ENCODE results near the gene CHCHD4.

DNA sequence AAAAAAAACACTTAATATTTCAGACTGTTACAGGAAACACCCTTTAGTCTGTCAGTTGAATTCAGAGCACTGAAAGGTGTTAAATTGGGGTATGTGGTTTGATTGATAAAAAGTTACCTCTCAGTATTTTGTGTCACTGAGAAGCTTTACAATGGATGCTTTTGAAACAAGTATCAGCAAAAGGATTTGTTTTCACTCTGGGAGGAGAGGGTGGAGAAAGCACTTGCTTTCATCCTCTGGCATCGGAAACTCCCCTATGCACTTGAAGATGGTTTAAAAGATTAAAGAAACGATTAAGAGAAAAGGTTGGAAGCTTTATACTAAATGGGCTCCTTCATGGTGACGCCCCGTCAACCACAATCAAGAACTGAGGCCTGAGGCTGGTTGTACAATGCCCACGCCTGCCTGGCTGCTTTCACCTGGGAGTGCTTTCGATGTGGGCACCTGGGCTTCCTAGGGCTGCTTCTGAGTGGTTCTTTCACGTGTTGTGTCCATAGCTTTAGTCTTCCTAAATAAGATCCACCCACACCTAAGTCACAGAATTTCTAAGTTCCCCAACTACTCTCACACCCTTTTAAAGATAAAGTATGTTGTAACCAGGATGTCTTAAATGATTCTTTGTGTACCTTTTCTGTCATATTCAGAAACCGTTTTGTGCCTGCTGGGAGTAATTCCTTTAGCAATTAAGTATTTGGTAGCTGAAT is 18.0 kb upstream of the CHCHD4 start:
- TF ChIP-seq GLIS1 (tag by site-specific recombination; IDR thresholded peaks at IDR 0.05) (no peak), YY1 (tag by site-specific recombination; IDR thresholded peaks at IDR 0.05) (no peak), HOXA7 (CRISPR knock-in tag; IDR thresholded peaks at IDR 0.05; ENCODE audit: borderline replicate concordance) (no peak), GLI2 (tag by site-specific recombination; IDR thresholded peaks at IDR 0.05; ENCODE audit: borderline replicate concordance, low read depth) (no peak), ZNF510 (tag by site-specific recombination; IDR thresholded peaks at IDR 0.05; ENCODE audit: insufficient replicate concordance) (no peak), ZNF792 (tag by site-specific recombination; IDR thresholded peaks at IDR 0.05) (no peak), ZNF292 (tag by site-specific recombination; IDR thresholded peaks at IDR 0.05; ENCODE audit: borderline replicate concordance, low read depth) (no peak), ATF2 (tag by site-specific recombination; IDR thresholded peaks at IDR 0.05; ENCODE audit: low read depth) (no peak), GLIS2 (tag by site-specific recombination; IDR thresholded peaks at IDR 0.05) (no peak), ZNF623 (tag by site-specific recombination; IDR thresholded peaks at IDR 0.05) (no peak), ZSCAN18 (tag by site-specific recombination; IDR thresholded peaks at IDR 0.05) (no peak)
- TF ChIP-seq, protein P1, sequence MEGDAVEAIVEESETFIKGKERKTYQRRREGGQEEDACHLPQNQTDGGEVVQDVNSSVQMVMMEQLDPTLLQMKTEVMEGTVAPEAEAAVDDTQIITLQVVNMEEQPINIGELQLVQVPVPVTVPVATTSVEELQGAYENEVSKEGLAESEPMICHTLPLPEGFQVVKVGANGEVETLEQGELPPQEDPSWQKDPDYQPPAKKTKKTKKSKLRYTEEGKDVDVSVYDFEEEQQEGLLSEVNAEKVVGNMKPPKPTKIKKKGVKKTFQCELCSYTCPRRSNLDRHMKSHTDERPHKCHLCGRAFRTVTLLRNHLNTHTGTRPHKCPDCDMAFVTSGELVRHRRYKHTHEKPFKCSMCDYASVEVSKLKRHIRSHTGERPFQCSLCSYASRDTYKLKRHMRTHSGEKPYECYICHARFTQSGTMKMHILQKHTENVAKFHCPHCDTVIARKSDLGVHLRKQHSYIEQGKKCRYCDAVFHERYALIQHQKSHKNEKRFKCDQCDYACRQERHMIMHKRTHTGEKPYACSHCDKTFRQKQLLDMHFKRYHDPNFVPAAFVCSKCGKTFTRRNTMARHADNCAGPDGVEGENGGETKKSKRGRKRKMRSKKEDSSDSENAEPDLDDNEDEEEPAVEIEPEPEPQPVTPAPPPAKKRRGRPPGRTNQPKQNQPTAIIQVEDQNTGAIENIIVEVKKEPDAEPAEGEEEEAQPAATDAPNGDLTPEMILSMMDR (tag by site-specific recombination; IDR thresholded peaks at IDR 0.05): no peak
- TF ChIP-seq, protein P2, sequence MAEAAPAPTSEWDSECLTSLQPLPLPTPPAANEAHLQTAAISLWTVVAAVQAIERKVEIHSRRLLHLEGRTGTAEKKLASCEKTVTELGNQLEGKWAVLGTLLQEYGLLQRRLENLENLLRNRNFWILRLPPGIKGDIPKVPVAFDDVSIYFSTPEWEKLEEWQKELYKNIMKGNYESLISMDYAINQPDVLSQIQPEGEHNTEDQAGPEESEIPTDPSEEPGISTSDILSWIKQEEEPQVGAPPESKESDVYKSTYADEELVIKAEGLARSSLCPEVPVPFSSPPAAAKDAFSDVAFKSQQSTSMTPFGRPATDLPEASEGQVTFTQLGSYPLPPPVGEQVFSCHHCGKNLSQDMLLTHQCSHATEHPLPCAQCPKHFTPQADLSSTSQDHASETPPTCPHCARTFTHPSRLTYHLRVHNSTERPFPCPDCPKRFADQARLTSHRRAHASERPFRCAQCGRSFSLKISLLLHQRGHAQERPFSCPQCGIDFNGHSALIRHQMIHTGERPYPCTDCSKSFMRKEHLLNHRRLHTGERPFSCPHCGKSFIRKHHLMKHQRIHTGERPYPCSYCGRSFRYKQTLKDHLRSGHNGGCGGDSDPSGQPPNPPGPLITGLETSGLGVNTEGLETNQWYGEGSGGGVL (tag by site-specific recombination; IDR thresholded peaks at IDR 0.05): no peak
- TF ChIP-seq, protein P3, sequence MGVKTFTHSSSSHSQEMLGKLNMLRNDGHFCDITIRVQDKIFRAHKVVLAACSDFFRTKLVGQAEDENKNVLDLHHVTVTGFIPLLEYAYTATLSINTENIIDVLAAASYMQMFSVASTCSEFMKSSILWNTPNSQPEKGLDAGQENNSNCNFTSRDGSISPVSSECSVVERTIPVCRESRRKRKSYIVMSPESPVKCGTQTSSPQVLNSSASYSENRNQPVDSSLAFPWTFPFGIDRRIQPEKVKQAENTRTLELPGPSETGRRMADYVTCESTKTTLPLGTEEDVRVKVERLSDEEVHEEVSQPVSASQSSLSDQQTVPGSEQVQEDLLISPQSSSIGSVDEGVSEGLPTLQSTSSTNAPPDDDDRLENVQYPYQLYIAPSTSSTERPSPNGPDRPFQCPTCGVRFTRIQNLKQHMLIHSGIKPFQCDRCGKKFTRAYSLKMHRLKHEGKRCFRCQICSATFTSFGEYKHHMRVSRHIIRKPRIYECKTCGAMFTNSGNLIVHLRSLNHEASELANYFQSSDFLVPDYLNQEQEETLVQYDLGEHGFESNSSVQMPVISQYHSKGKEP (tag by site-specific recombination; IDR thresholded peaks at IDR 0.05): no peak

All from HEK293 (cell line).